ENCODE measurements around the gene P2RX4.

P2RX4 gene

GRCh38 chr12:121188227-121188626, 21.7 kb upstream of the P2RX4 start:
- no peak for TF ChIP-seq SPI1 (IDR thresholded peaks at IDR 0.05; ENCODE audit: borderline replicate concordance, low read depth)
- no peak for TF ChIP-seq REST (IDR thresholded peaks at IDR 0.05; ENCODE audit: insufficient replicate concordance, low read depth)
- H3K27me3 ChIP-seq (ENCODE audit: insufficient read depth, poor library complexity, severe bottlenecking) = no peaks in the 10 kb centered on the region
- H3K4me3 ChIP-seq (replicated peaks; ENCODE audit: insufficient read depth, low read length) = no peak overlapping the region
- H3K27ac ChIP-seq (replicated peaks) = no peak overlapping the region
- no peak for DNase-seq (ENCODE audit: low read depth in 1 of 2, low spot score in 1 of 2)

DNA sequence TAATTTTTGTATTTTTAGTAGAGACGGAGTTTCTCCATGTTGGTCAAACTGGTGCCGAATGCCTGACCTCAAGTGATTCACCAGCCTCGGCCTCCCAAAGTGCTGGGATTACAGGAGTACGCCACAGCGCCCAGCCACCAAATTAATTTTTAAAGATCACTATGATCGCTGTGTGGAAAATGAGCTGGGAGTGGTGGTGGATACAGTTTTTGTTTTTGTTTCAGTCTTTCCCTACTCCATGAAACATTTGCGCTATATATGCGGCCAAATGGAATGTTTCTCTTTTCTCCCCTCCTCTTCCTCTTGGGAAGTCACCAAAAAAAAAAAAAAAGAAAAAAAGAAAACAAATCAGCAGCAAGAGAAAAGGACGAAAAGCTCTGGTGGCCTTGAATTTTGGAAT, 20.8 kb upstream of the P2RX4 start:
- Histone ChIP-seq H3K27ac (replicated peaks) (no peak overlapping the region), H3K4me3 (replicated peaks; ENCODE audit: insufficient read depth, low read length) (no peak overlapping the region), H3K27me3 (ENCODE audit: insufficient read depth, poor library complexity, severe bottlenecking) (no peaks in the 10 kb centered on the region)
- TF ChIP-seq SPI1 (IDR thresholded peaks at IDR 0.05; ENCODE audit: borderline replicate concordance, low read depth) (no peak), POLR2AphosphoS5 (IDR thresholded peaks at IDR 0.05; ENCODE audit: low read depth) (no peak), GABPA (IDR thresholded peaks at IDR 0.05; ENCODE audit: low read depth) (no peak), REST (IDR thresholded peaks at IDR 0.05; ENCODE audit: insufficient replicate concordance, low read depth) (no peak), CTCF (IDR thresholded peaks at IDR 0.05; ENCODE audit: insufficient read depth, low read length) (no peak)
- DNase-seq (ENCODE audit: low read depth in 1 of 2, low spot score in 1 of 2) = no peak

DNA sequence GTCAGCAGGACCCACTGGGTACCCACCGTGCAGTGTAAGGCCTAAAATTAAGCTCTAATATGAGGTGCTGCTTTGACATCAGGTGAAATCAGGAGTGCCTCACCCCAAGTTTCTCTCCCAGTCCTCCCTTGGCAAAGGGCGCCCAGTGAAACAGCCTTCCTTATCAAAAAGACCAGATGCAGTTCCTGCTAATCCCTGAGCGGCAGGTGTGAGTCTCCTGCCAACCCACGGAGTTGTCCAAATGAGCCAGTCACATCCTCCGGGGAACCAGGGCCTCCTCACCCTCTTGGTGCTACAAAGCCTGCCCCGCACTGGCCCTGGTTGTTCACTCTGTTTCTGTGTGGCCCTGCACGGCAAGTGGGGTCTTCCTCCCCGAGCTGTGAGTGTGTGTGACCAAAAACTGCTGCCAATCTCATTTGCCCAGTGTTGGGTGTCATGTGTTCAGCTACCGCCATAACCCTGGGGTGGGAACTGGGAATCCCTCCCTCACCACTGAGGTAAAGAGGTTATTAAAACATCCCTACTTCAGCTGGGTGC, 20.2 kb upstream of the P2RX4 start:
- no peak overlapping the region for H3K27ac ChIP-seq (replicated peaks)
- DNase-seq (ENCODE audit: low read depth in 1 of 2, low spot score in 1 of 2) = no peak
- TF ChIP-seq REST (IDR thresholded peaks at IDR 0.05; ENCODE audit: insufficient replicate concordance, low read depth) (no peak), CTCF (IDR thresholded peaks at IDR 0.05; ENCODE audit: insufficient read depth, low read length) (no peak), GABPA (IDR thresholded peaks at IDR 0.05; ENCODE audit: low read depth) (no peak), POLR2AphosphoS5 (IDR thresholded peaks at IDR 0.05; ENCODE audit: low read depth) (no peak), SPI1 (IDR thresholded peaks at IDR 0.05; ENCODE audit: borderline replicate concordance, low read depth) (no peak)
- no peak overlapping the region for H3K4me3 ChIP-seq (replicated peaks; ENCODE audit: insufficient read depth, low read length)
- no peaks in the 10 kb centered on the region for H3K27me3 ChIP-seq (ENCODE audit: insufficient read depth, poor library complexity, severe bottlenecking)
